GM19193 (cell line): ENCODE data around the gene ATE1.

Source experiments
- POLR2A ChIP-seq: IDR thresholded peaks from 4 replicates; pipeline ENCODE4 v1.6.1; 2011; ENCODE audit not compliant: insufficient read depth, insufficient read length; ENCODE audit errors: extremely low read depth

Gene ATE1

DNA sequence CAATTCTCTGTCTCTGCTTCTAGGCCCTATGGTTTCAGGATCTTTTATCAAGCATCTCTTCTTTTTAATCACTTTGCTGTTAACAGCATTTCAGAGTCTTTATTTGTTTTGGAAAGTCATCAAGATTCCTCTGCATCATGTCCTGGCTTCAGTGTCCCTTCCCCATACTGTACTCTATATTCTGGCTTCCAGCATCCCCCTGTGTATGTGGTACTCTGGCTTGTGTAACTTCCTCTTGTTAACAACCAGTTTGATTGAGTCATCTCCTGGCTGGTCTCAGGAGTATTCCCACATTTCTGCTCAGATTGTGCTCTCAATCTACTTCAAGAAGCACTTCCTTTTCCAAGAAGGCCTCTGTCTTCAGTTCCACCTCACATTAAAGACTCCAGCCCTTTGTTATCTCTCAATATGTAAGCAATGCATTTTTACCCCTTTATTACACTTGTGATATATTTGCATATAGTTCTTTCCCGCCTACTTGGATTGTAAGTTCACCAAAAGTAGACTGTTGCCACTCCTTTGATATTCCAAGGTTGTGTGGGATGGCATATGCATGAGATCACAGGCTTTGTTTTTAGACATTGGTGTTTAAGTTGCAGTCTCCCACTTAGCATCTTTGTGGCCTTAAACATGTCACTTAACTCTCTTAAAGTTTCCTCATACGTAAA lies 15.1 kb upstream of the ATE1 start:
- TF ChIP-seq POLR2A, result no peak

DNA sequence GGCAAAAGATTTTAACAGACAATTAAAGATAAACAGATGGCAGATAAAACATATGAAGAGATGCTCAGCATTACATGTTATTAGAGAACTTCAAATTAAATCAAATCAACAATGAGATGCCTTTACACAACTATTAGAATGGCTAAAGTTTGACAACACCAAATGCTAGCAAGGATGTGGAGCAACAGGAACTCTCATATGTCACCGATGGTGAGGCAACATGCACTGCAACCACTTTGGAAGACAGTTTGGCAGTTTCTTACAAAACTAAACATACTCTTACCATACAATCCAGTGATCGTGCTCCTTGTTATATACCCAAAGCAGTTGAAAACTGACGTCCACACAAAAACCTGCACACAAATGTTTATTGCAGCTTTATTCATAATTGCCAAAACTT lies 13.7 kb upstream of the ATE1 start:
- no peak for TF ChIP-seq POLR2A

DNA sequence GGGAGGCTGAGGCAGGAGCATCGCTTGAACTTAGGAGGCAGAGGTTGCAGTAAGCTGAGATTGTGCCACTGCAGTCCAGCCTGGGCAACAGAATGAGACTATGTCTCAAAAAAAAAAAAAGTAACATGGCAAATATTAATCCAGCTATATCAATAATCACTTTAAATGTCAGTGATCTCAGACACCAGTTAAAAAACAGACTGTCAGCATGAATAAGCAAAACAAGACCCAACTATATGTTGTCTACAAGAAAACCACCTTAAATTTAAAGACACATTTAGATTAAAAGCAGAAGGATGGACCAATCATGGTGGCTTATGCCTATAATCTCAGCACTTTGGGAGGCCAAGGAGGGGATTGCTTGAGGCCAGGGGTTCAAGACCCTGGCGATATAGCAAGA lies 8.5 kb upstream of the ATE1 start:
- no peak for TF ChIP-seq POLR2A

GRCh38 chr10:121935702-121936101 lies 7.9 kb upstream of the ATE1 start:
- TF ChIP-seq POLR2A, result no peak

- TF ChIP-seq POLR2A, result no peak
These were observed 675 bp upstream of the ATE1 start for GRCh38 chr10:121928528-121928884.

DNA sequence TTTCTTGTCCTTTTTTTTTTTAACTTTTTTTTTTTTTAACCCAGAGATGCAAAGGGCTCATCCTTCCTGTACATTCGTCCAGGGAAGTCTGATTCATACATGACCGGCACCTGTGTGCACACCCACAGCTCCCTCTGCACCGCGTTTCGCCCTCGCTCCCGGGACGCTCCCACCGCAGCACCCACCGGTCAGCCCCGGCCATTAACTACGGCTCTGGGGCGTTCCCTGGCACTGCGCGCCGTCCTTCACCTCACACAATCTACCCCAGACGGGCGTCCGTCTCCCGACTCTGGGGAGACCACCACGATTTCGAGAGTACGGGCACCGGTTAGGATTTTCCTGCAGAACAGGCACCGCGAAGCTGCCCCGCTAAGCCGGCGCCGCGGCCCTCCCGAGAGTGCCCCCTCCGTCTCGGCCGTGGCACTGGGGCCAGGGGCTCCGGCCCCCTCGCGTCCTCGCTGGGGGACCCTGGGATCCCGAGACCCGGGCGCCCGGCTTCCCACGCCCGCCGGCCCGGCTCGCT lies 452 bp downstream of the ATE1 start:
- no peak for TF ChIP-seq POLR2A

DNA sequence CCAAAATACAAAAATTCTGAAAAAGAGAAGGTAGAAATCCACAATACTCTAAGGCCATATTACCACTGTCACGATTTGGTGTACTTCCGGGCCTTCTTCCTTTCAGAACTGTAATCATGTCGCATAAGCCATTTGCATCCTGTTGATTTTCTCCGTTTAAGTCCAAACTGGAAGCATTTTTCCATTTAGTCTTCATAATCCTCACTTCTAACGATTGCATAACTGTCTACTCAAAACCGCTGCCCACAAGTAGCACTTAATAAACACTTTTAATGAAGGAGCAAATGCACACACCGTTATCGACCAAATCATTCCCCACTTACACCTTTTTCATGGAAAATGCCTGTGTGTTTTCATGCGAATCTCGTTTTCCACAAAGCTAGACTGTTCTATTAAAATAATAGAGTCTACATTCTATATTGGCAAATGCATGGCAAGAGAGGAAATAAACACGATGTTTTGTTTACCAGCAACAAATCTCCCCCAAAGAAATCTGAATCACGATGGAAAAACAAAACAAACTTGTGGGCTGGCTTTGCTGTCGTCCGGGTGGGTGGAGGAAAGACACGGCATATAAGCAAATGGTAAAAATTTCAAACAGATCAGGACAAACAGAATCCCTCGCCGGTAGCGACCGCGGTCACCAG lies 1.0 kb downstream of the ATE1 start:
- TF ChIP-seq POLR2A, result no peak

DNA sequence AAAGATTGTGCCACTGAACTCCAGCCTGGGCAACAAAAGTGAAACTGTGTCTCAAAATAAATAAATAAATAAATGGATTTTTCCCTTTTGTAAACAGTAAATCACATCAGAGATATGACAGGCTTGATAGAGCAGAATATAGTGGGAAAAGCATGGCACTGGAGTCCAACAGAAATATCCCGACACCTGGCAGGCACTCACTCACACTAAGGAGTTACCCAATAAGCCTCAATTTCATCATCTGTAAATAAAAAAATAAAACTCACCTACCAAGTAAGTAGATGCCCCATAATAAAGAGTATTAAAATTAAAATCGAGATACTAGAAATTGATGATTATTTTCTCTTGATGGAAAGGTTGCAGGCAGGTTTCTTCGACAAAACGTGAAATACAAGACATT lies 1.7 kb downstream of the ATE1 start:
- TF ChIP-seq POLR2A, result no peak

- no peak for TF ChIP-seq POLR2A
These were observed 6.4 kb downstream of the ATE1 start for GRCh38 chr10:121921238-121921931.

GRCh38 chr10:121919666-121920065 lies 8.2 kb downstream of the ATE1 start:
- no peak for TF ChIP-seq POLR2A

- TF ChIP-seq POLR2A, result no peak
These were observed 13.2 kb downstream of the ATE1 start for GRCh38 chr10:121914661-121915060.

- no peak for TF ChIP-seq POLR2A
These were observed 16.5 kb downstream of the ATE1 start for GRCh38 chr10:121911421-121911697.

DNA sequence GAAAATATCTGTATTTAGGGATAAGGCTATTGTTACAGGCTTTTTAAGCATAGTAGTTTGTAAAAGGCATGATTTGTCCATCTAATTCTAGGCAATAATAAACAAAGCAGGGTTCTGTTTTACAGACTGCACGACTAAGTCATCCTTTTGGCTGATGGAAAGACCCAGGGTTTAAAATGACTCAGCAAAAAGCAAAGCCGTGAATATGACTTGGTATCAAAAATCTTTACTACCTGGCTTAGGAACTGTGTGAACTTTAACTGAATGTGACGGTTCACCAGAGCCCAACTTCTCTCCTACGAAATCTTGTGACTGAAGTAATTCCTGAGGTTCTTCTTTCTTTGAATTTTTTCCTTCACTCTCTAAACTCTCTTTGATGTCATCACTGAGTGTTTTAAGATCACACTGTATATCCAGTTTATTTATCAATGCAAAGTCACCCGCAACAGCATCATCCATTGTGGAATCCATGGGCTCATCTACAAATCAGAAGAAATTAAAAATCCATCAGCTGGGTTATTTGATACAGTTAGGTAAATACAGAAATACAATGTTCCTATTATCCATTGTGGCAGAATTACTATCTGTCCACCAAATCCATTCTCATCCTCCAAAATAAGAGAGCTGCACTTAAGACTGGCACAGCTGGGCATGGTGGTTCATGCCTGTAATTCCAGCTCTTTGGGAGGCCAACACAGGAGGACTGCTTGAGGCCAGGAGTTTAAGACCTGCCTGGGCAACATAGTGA lies 17.0 kb downstream of the ATE1 start:
- TF ChIP-seq POLR2A, result no peak

DNA sequence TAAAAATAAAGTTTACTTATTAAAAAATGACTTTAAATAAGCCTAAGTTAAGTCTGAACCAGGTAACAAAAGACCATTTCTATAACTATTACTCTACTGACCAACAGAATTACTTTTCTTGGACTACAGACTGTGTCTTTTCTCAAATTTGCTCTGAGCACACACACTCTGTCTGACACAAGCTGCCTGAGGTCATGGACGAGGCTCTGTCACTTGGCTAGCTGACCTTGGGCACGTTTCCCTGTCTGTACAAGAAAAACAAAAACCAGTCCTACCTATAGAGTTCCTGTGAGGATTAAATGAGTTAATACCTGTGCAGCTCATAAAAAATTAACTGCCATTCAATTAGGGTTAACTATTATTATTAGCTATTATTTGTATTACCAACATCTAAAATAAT lies 22.9 kb downstream of the ATE1 start:
- no peak for TF ChIP-seq POLR2A

GRCh38 chr10:121900443-121901174 lies 27.2 kb downstream of the ATE1 start:
- no peak for TF ChIP-seq POLR2A
